Neural progenitor cell (in vitro differentiated cells): ENCODE measurements around the gene PHLPP1.

Source experiments
- EZH2 ChIP-seq: fragments of 200-600 bp; sonication (generic); IDR thresholded peaks from 2 replicates; pipeline ENCODE4 v1.6.1; 2017; ENCODE audit warnings: antibody characterized with exemption, mild to moderate bottlenecking, moderate library complexity
- EZH2phosphoT487 ChIP-seq: fragments of 200-600 bp; sonication (generic); IDR thresholded peaks from 2 replicates; pipeline ENCODE4 v1.6.1; 2017; ENCODE audit warnings: antibody characterized with exemption
- TF ChIP-seq, protein P1 (sequence below): fragments of 200-600 bp; sonication (generic); IDR thresholded peaks from 2 replicates; pipeline ENCODE4 v1.5.1; 2017; ENCODE audit warnings: antibody characterized with exemption, mild to moderate bottlenecking

DNA sequence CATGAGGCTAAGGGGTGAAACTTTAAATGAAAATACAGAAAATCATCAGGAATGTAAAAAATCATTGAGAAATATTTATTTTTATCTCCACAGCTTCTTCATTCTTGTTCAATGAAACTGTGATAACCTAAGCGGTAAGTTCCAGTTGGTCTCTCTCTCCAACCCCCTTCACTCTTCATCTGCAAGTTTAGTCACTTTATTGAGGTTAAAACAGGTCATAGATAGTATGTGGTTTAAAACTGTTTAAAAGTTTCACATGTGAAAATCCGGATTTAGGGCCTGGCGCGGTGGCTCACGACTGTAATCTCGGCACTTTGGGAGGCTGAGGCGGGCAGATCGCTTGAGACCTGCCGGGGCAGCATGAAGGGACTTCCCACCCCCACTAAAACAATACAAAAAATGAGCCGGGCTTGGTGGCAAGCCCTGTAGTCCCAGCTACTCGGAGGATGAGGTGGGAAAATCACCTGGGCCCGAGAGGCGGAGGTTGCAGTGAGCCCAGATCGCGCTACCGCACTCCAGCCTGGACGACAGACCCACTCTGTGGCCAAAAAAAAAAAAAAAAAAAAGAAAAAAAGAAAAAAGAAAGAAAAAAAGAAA is 1.6 kb upstream of the PHLPP1 start:
- TF ChIP-seq, protein P1, sequence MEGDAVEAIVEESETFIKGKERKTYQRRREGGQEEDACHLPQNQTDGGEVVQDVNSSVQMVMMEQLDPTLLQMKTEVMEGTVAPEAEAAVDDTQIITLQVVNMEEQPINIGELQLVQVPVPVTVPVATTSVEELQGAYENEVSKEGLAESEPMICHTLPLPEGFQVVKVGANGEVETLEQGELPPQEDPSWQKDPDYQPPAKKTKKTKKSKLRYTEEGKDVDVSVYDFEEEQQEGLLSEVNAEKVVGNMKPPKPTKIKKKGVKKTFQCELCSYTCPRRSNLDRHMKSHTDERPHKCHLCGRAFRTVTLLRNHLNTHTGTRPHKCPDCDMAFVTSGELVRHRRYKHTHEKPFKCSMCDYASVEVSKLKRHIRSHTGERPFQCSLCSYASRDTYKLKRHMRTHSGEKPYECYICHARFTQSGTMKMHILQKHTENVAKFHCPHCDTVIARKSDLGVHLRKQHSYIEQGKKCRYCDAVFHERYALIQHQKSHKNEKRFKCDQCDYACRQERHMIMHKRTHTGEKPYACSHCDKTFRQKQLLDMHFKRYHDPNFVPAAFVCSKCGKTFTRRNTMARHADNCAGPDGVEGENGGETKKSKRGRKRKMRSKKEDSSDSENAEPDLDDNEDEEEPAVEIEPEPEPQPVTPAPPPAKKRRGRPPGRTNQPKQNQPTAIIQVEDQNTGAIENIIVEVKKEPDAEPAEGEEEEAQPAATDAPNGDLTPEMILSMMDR, result no peak
- TF ChIP-seq EZH2 (no peak), EZH2phosphoT487 (no peak)
